HFF-Myc (cell line): Measurements from ENCODE around the gene STX8.

ENCODE experiments used
- DNase-seq: peaks from one replicate; pipeline ENCODE4 v3.0.0-alpha.2; 2011; ENCODE audit warnings: low read depth; ENCODE audit errors: extremely low read depth
- H3K4me3 ChIP-seq: replicated peaks from 2 replicates; pipeline ENCODE4 v1.5.1; 2011; ENCODE audit warnings: low read depth, mild to moderate bottlenecking, control low read depth, low read length
- TF ChIP-seq, protein P1 (sequence below): IDR thresholded peaks from 2 replicates; pipeline ENCODE4 v1.5.1; 2012; ENCODE audit warnings: mild to moderate bottlenecking, low read depth, low read length, control low read depth; ENCODE audit errors: missing control alignments

The STX8 gene

DNA sequence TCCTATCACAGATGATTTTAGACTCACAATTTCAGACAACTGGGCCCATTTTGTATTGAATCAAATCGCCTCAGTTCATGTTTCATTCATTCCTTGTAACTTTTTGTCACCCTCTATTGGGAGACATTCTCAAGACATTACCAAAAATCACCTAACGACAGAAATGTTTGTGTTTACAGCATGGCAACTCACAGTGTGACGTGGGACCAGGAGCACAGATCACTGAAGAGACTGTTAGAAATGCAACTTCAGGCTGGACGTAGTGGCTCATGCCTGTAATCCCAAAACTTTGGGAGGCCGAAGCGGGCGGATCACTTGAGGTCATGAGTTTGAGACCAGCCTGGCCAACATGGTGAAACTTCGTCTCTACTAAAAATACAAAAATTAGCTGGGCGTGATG is 304.7 kb downstream of the STX8 start:
- TF ChIP-seq, protein P1, sequence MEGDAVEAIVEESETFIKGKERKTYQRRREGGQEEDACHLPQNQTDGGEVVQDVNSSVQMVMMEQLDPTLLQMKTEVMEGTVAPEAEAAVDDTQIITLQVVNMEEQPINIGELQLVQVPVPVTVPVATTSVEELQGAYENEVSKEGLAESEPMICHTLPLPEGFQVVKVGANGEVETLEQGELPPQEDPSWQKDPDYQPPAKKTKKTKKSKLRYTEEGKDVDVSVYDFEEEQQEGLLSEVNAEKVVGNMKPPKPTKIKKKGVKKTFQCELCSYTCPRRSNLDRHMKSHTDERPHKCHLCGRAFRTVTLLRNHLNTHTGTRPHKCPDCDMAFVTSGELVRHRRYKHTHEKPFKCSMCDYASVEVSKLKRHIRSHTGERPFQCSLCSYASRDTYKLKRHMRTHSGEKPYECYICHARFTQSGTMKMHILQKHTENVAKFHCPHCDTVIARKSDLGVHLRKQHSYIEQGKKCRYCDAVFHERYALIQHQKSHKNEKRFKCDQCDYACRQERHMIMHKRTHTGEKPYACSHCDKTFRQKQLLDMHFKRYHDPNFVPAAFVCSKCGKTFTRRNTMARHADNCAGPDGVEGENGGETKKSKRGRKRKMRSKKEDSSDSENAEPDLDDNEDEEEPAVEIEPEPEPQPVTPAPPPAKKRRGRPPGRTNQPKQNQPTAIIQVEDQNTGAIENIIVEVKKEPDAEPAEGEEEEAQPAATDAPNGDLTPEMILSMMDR, result no peak
- no peak for DNase-seq
- no peak overlapping the region for H3K4me3 ChIP-seq

DNA sequence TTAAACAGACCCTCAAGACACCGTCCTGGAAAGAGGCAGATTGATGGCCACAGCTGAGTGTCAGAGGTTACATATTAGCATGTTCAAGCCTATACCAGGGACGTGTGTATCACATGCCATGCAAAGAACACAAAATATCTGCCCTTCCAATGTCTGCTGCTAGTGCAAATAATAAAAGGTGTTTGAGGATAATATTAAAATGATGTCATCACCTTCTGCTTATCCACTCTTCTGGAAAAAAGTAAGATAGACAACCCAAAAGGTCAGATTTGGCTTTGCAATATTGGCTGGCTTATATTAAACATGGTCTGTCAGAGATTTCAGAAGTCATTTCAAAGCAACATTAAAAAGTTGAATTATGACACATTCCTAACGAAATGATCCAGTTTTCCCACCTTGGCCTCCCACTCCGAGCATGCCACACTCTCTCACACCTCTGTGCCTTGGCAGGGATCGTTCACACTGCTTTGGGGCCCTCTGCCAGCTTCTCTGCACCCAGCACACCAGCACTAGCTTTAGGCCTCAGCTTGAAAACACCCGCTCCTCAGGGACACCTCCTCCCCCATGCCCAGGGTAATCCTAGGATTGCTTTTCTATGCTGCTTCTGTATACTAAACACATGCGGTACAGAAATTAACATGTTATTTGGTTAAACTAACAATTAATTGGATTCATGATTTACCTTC is 306.1 kb downstream of the STX8 start:
- TF ChIP-seq, protein P1, result no peak
- no peak for DNase-seq
- H3K4me3 ChIP-seq, result no peak overlapping the region

DNA sequence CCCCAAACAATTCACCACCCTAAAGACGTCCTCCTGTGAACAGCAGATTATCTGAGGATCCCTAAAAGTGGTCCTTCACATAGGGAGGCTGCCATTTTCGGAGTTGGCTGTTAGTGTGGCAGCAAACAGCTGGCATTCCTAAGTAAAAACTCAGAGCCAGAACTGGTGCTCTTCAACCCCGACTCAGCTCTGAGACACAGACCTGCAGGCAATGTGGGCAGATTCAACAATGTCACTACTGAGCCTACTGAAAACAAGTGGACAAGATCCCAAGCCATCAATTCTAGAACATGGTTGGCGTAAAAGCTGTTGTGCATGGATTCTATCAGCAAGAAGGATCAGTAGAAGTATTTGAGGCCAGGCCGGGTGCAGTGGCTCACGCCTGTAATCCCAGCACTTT is 307.1 kb downstream of the STX8 start:
- no peak for DNase-seq
- TF ChIP-seq, protein P1, result no peak
- H3K4me3 ChIP-seq, result no peak overlapping the region

DNA sequence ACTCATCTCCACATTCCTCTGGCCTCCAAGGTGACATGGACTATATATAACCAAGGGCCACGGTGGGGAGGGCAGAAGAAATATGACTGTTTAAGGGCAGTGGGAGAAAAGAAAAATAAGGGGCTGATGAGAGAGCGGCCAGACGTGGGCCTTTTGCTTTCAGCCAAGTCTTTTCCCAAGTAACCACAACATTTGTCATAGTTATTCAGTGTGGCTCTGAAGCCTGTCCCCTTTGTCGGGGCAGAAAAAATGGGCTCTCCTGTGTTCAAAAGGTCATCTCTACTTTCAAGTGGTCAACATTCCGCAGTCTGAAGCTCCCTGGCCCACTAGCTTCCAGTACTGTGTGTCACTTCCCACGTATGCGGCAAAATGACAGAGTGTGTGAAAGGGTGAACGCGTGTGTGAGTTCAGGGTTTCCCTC is 308.9 kb downstream of the STX8 start:
- DNase-seq, result no peak
- TF ChIP-seq, protein P1, result no peak
- H3K4me3 ChIP-seq, result no peak overlapping the region

- no peak overlapping the region for H3K4me3 ChIP-seq
- TF ChIP-seq, protein P1, result no peak
- DNase-seq, result no peak
These were observed 309.5 kb downstream of the STX8 start for GRCh38 chr17:9266031-9266680.

GRCh38 chr17:9261081-9262012 is 314.3 kb downstream of the STX8 start:
- DNase-seq, result no peak
- TF ChIP-seq, protein P1, result no peak
- H3K4me3 ChIP-seq, result no peak overlapping the region
